HG03095 (cell line): Measurements from ENCODE around the gene TGFB2.

Source experiments
- ATAC-seq: cut with Tn5 transposase; IDR thresholded peaks from one replicate; pipeline ENCODE4 v1.9.1; 2021; ENCODE audit warnings: moderate library complexity; ENCODE audit not compliant: unreplicated experiment

TGFB2 gene

GRCh38 chr1:218415726-218416125, 70.6 kb downstream of the TGFB2 start:
- no peak for ATAC-seq

GRCh38 chr1:218421531-218421930, 76.4 kb downstream of the TGFB2 start:
- ATAC-seq: no peak

- ATAC-seq: no peak
These were observed 79.4 kb downstream of the TGFB2 start for GRCh38 chr1:218424502-218424901.

GRCh38 chr1:218425647-218426342, 80.7 kb downstream of the TGFB2 start:
- no peak for ATAC-seq

- ATAC-seq: no peak
These were observed 81.2 kb downstream of the TGFB2 start for GRCh38 chr1:218426343-218426657.

- ATAC-seq: no peak
These were observed 84.2 kb downstream of the TGFB2 start for GRCh38 chr1:218429301-218429700.

- no peak for ATAC-seq
These were observed 85.2 kb downstream of the TGFB2 start for GRCh38 chr1:218430346-218430745.

- ATAC-seq: no peak
These were observed 85.7 kb downstream of the TGFB2 start for GRCh38 chr1:218430822-218431221.

- ATAC-seq: no peak
These were observed 86.3 kb downstream of the TGFB2 start for GRCh38 chr1:218431476-218431875.

GRCh38 chr1:218433744-218434143, 88.6 kb downstream of the TGFB2 start:
- ATAC-seq: no peak

GRCh38 chr1:218435528-218435927, 90.4 kb downstream of the TGFB2 start:
- no peak for ATAC-seq

GRCh38 chr1:218436346-218436745, 91.2 kb downstream of the TGFB2 start:
- no peak for ATAC-seq

GRCh38 chr1:218436997-218437396, 91.9 kb downstream of the TGFB2 start:
- ATAC-seq: no peak

GRCh38 chr1:218439541-218440295, 94.6 kb downstream of the TGFB2 start:
- ATAC-seq: no peak

GRCh38 chr1:218443255-218443654, 98.1 kb downstream of the TGFB2 start:
- ATAC-seq: no peak

- no peak for ATAC-seq
These were observed 99.0 kb downstream of the TGFB2 start for GRCh38 chr1:218444173-218444572.

- ATAC-seq: no peak
These were observed 99.5 kb downstream of the TGFB2 start for GRCh38 chr1:218444588-218444987.

- no peak for ATAC-seq
These were observed 102.0 kb downstream of the TGFB2 start for GRCh38 chr1:218447010-218447689.

- no peak for ATAC-seq
These were observed 106.3 kb downstream of the TGFB2 start for GRCh38 chr1:218451415-218451814.

GRCh38 chr1:218454700-218455282, 109.7 kb downstream of the TGFB2 start:
- no peak for ATAC-seq

GRCh38 chr1:218456444-218456843, 111.3 kb downstream of the TGFB2 start:
- no peak for ATAC-seq

GRCh38 chr1:218459450-218459849, 114.3 kb downstream of the TGFB2 start:
- ATAC-seq: no peak
